Esophagus squamous epithelium (tissue), 4 donors: ENCODE data around the gene PCED1A.

Experiments used
- CTCF ChIP-seq, 6 experiments: fragments of 450-650 bp in 4 of 6; fragments of 200-600 bp in 2 of 6; sonication (generic) in 2 of 6; IDR thresholded peaks; one replicate each; pipeline ENCODE4 v1.5.1; 2016 to 2019; ENCODE audit warnings: antibody characterized with exemption in 6 of 6, mild to moderate bottlenecking in 4 of 6, moderate library complexity in 4 of 6
- POLR2A ChIP-seq, 4 donors: fragments of 450-650 bp; IDR thresholded peaks; one replicate each; pipeline ENCODE4 v1.6.1; 2017; ENCODE audit warnings: antibody characterized with exemption in 4 of 4, mild to moderate bottlenecking in 4 of 4, moderate library complexity in 3 of 4

DNA sequence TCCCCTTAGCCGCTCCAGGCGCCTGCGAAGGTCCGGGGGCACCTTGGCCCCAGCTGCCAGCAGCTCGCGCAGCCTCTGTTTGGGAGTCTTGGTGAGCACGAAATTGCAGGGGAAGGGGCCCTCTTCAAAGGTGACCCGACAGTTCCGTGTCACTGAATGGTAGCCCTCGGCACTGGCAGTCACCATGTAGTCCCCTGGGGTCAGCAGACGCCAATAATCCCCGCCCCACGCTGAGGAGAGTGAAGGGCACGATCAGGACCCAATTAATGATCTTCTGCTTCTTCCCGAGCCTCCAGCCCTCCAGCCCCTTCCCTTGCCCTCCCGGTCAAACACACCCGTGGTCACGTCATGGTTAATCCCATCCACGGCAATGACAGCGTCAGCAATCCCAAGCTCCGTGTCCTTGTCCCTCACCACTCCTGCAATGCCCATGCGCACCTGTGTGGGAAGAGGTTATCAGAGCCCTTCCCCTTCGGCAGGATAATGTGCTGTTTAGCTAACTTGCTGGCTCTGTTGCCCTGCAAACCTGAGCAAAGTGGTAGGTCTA, 46.2 kb downstream of the PCED1A start:
- TF ChIP-seq CTCF (IDR thresholded peaks at IDR 0.05), result no peak
- TF ChIP-seq POLR2A (IDR thresholded peaks at IDR 0.05), result no peak
